Heart left ventricle (tissue), 13 donors: ENCODE data around the gene ADM2.

Experiments used
- POLR2A ChIP-seq, 2 donors: fragments of 450-650 bp; IDR thresholded peaks; one replicate each; pipeline ENCODE4 v1.6.1; 2017; ENCODE audit warnings: antibody characterized with exemption in 2 of 2, mild to moderate bottlenecking in 2 of 2, moderate library complexity in 2 of 2
- TF ChIP-seq, protein P1 (sequence below), 12 donors: fragments of 200-600 bp; sonication (generic) in 4 of 12; IDR thresholded peaks; one replicate each; pipeline versions ENCODE4 v1.5.0 to v1.8.0; 2018 to 2022; ENCODE audit warnings: antibody characterized with exemption in 12 of 12, mild to moderate bottlenecking in 5 of 12
- donor health status: ischemic (EF 13 %, LVEDD 7.1; RV severe dilation, severe dysfunction).
- donor health status: DM: no; HTN: yes; CAD: no.
- donor health status: DM: no; HTN: no; CAD: no.
- donor health status: ischemic (EF 25% LVEDD 6.9; RV normal size, moderate dysfunction).
- donor health status: ischemic (EF 25% LVEDD 5.7; RV mildly dilated, moderate dysfunction).
- donor health status: ischemic (EF 35%, LVEDD 5.7; RV mildly dilated, moderate dysfunction).
- donor health status: nonischemic (EF 11% LVEDD 7.7; RV severe dilation, severe dysfunction).
- donor health status: DM: yes; HTN: yes; CAD: no.
- donor health status: PGD.
- donor health status: ischemic (EF 29% LVEDD 5.4; RV normal size, mild dysfunction).
- donor health status: nonischemic (EF 23%, LVEDD 6.1; RV moderate dilation, normal function).

DNA sequence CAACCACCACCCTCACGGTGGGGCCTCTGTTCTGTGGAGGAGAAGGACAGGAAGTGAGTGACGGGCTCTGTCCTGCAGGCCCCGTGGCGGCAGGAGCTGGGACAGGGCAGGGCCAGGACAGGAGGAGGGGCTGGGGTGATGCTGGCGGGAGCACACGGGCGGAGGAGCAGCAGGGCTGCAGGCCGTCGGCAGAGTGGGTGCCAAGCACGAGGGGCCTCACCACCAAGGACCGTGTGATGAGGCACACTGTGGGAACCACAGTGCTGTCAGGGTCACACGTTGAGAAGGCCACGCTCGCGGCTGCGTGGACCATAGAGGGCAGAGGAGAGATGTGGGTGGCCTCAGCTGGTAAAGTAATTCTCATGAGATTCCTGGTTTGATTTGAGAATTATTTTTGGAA is 35.5 kb downstream of the ADM2 start:
- TF ChIP-seq, protein P1, sequence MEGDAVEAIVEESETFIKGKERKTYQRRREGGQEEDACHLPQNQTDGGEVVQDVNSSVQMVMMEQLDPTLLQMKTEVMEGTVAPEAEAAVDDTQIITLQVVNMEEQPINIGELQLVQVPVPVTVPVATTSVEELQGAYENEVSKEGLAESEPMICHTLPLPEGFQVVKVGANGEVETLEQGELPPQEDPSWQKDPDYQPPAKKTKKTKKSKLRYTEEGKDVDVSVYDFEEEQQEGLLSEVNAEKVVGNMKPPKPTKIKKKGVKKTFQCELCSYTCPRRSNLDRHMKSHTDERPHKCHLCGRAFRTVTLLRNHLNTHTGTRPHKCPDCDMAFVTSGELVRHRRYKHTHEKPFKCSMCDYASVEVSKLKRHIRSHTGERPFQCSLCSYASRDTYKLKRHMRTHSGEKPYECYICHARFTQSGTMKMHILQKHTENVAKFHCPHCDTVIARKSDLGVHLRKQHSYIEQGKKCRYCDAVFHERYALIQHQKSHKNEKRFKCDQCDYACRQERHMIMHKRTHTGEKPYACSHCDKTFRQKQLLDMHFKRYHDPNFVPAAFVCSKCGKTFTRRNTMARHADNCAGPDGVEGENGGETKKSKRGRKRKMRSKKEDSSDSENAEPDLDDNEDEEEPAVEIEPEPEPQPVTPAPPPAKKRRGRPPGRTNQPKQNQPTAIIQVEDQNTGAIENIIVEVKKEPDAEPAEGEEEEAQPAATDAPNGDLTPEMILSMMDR (IDR thresholded peaks at IDR 0.05): no peak
- no peak for TF ChIP-seq POLR2A (IDR thresholded peaks at IDR 0.05)
